ENCODE data around the gene NT5M. TPM values are rescaled to one million over a fixed set of nuclear protein-coding genes. Genes with fewer than 3 reads are reported as not detected.

NT5M gene
- total RNA-seq, 2 experiments from 2014 or later: 5.5 to 7.6 TPM

- ChIA-PET POLR2A (no interaction called here), CTCF (interaction anchor here (1.1 kb wide), 1 partner anchor 149 kb away, joined by 4 read pairs; no protein-coding TSS in a partner anchor)
- Mint-ChIP-seq H3K4me1 (no peaks in the 10 kb centered on the region), H3K27me3 (no peaks in the 10 kb centered on the region), H3K4me3 (no peak overlapping the region), H3K36me3 (ENCODE audit: low read depth) (no peaks in the 10 kb centered on the region), H3K9me3 (no peaks in the 10 kb centered on the region), H3K27ac (no peak overlapping the region)
- no peak for DNase-seq
Measured at GRCh38 chr17:17347956-17348871, 45.0 kb downstream of the NT5M start.

DNA sequence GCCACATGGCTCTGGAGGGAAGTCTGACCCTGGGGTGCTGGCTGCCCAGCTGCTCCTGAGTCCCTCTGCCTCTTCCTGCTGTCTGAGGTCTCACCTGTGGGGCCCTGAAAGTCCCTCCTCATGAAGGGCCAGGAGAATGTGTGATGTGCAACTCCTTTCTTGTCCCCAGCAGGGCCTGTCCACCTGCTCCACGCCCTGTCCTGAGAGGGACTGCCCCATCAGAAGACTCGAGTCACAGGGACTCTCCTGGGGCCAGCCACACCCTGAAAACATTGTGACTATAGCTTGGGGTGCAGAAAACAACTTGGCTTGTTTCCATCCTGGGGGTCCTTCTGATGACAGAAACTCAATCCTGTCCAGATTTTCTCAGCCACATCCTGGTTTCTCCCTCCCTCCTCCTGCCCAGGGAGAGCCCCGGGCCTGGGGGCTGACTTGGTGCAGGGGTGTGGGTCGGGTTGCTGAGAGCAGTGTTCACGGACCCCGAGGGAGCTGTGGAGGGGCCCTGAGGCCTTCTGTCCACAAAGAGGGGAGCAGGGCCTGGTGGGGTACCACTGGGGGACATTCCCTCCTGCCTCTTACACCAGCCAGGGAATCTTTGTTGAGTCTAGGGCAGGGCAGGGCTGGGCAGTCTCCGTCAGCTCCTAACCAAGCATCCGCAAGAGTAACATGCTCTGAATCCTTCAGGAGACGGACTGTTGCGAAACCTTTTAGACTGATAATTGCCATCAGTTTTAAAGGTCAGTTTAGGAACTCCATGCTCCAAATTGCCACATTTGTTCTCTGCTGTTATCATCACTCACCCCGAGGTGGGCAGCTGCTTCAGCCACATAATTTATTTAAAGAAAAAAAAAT, 45.9 kb downstream of the NT5M start:
- CTCF ChIA-PET: interaction anchor here (1.1 kb wide), 1 partner anchor 148 kb away, joined by 4 read pairs; no protein-coding TSS in a partner anchor
- no peak for DNase-seq
- no peaks in the 10 kb centered on the region for H3K4me1 Mint-ChIP-seq
- H3K4me3 Mint-ChIP-seq: no peak overlapping the region
- no peaks in the 10 kb centered on the region for H3K27me3 Mint-ChIP-seq
- no peak overlapping the region for H3K27ac Mint-ChIP-seq
- H3K36me3 Mint-ChIP-seq (ENCODE audit: low read depth): no peaks in the 10 kb centered on the region
- H3K9me3 Mint-ChIP-seq: no peaks in the 10 kb centered on the region
- POLR2A ChIA-PET: no interaction called here

DNA sequence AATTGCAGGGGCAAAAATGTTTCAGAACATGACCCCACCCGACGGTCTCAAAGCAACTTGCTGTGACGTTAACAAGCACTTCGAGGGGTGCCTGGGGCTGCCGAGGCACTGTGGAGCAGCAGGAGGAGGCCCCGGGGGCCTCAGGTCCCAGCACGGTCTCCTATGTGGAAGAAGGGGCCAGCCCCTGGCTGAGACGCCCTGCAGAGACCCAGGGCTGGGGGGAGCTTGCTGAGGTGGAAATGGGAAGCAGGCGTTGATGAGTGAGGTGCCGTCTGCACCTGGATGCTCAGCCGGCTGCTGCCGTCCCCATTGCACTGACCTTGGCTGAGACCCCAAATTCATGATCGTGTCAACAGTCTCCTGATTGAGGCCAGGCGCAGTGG, 46.5 kb downstream of the NT5M start:
- no peaks in the 10 kb centered on the region for H3K9me3 Mint-ChIP-seq
- no peak overlapping the region for H3K4me3 Mint-ChIP-seq
- H3K27me3 Mint-ChIP-seq: no peaks in the 10 kb centered on the region
- no peaks in the 10 kb centered on the region for H3K4me1 Mint-ChIP-seq
- ChIA-PET CTCF (interaction anchor here (1.2 kb wide), 1 partner anchor 292 kb away, joined by 3 read pairs; no protein-coding TSS in a partner anchor), POLR2A (no interaction called here)
- H3K27ac Mint-ChIP-seq: no peak overlapping the region
- no peaks in the 10 kb centered on the region for H3K36me3 Mint-ChIP-seq (ENCODE audit: low read depth)
- DNase-seq: no peak

DNA sequence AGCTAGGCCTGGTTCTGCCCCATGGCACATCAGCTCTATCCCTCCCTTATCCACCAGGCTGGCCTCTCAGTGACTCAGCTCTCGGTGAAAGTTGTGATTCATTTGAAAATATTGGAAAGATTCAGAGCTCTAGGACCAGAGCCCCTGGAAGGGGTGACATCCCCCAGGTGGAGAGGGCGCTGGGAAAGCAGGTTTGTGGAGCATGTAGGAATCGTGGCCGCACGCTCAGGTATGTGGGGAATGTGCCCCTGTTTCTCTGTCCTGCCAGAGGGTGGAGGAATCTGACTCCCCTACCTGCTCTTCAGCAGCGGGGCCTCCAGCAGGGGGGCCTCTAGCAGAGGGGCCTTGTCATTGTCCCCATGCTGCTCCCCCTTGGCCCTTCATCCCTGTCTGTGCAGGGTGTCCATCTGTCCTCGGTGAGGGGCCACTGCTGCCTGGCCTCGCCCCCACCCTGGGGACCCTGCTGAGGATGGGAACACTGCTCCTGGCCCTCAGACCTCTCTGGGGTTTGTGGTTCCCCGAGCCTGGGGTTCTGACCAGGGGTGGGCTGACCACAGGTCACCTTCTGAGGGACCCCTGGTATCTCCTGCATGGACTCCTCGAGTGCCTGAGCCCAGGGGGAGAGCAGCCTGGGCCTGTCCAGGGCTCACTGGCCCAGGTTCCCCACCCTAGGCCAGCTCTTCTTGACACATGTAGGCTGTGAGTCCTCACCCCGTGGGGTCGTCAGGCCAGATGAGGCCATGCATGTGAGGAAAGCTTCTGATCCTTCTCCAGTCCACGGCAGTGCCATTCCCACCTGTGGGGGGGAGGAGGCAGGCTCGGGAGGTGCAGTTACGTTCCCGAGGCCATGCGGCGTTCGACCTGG, 47.5 kb downstream of the NT5M start:
- ChIA-PET POLR2A (no interaction called here), CTCF (interaction anchor here (1.0 to 1.2 kb wide), 2 partner anchors 286 to 291 kb away, joined by 3 read pairs; no protein-coding TSS in a partner anchor)
- H3K9me3 Mint-ChIP-seq: no peaks in the 10 kb centered on the region
- no peak overlapping the region for H3K27ac Mint-ChIP-seq
- no peak overlapping the region for H3K4me3 Mint-ChIP-seq
- no peak for DNase-seq
- H3K36me3 Mint-ChIP-seq (ENCODE audit: low read depth): no peaks in the 10 kb centered on the region
- no peaks in the 10 kb centered on the region for H3K4me1 Mint-ChIP-seq
- no peaks in the 10 kb centered on the region for H3K27me3 Mint-ChIP-seq

- Mint-ChIP-seq H3K36me3 (ENCODE audit: low read depth) (no peaks in the 10 kb centered on the region), H3K27ac (no peak overlapping the region), H3K9me3 (no peaks in the 10 kb centered on the region), H3K4me1 (no peaks in the 10 kb centered on the region), H3K4me3 (no peak overlapping the region), H3K27me3 (no peaks in the 10 kb centered on the region)
- ChIA-PET POLR2A (no interaction called here), CTCF (interaction anchor here (1.0 kb wide), 1 partner anchor 286 kb away, joined by 3 read pairs; no protein-coding TSS in a partner anchor)
- no peak for DNase-seq
Measured at GRCh38 chr17:17351356-17351891, 48.3 kb downstream of the NT5M start.

- POLR2A ChIA-PET: no interaction called here
- H3K36me3 Mint-ChIP-seq (ENCODE audit: low read depth): no peaks in the 10 kb centered on the region
Measured at GRCh38 chr17:17351901-17352781, 49.0 kb downstream of the NT5M start.

DNA sequence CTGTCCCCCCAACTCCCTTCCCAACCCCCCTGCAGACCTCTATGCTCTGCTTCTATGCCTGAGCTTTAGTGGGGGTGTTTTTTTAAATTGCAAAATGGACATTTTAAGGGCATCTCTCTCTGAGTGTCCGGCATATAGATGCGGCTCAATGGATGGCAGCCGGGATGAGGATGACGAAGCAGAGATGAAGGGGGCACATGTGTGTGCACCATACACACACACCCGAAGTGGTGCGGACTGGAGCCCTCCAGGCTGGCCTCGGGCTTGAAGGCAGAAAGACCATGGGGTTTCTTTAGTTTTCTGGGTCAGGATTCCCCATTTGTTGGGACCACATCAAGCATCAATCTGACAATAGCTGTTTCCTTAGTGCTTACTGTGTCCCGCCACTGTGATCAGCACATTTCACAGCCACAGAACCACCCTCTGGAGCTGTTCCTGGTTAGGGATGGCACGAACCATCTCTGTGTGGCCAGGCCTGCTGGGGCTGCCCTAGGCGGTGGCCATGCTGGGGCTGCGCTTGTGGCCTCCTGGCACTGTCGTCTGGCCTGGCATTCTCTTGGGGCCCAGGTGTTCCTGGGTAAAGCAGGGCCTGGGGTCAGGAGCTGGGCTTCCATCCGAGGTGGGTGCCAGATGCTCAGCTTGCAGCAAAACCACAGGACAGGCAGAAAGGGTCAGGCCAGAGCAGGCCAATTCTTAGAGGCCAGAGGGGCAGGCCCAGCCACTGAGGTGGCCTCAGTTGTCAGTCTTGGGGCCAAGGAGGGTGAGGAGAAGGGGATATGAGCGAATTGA, 49.9 kb downstream of the NT5M start:
- ChIA-PET POLR2A (no interaction called here), CTCF (interaction anchor here (0.6 to 0.8 kb wide), 2 partner anchors 58 to 221 kb away, joined by 3 read pairs; no protein-coding TSS in a partner anchor)
- no peak for DNase-seq
- H3K4me1 Mint-ChIP-seq: no peaks in the 10 kb centered on the region
- H3K9me3 Mint-ChIP-seq: no peaks in the 10 kb centered on the region
- H3K27ac Mint-ChIP-seq: no peak overlapping the region
- no peak overlapping the region for H3K4me3 Mint-ChIP-seq
- no peaks in the 10 kb centered on the region for H3K27me3 Mint-ChIP-seq
- no peaks in the 10 kb centered on the region for H3K36me3 Mint-ChIP-seq (ENCODE audit: low read depth)

More at GRCh38 chr17:17351901-17352781, 49.0 kb downstream of the NT5M start:
- Mint-ChIP-seq H3K27me3 (no peaks in the 10 kb centered on the region), H3K27ac (no peak overlapping the region), H3K4me1 (no peaks in the 10 kb centered on the region), H3K9me3 (no peaks in the 10 kb centered on the region), H3K4me3 (no peak overlapping the region)
- no peak for DNase-seq
- CTCF ChIA-PET: interaction anchor here (0.6 to 1.0 kb wide), 3 partner anchors 57 to 285 kb away, joined by 3 to 4 read pairs (median 3); no protein-coding TSS in a partner anchor

DNA sequence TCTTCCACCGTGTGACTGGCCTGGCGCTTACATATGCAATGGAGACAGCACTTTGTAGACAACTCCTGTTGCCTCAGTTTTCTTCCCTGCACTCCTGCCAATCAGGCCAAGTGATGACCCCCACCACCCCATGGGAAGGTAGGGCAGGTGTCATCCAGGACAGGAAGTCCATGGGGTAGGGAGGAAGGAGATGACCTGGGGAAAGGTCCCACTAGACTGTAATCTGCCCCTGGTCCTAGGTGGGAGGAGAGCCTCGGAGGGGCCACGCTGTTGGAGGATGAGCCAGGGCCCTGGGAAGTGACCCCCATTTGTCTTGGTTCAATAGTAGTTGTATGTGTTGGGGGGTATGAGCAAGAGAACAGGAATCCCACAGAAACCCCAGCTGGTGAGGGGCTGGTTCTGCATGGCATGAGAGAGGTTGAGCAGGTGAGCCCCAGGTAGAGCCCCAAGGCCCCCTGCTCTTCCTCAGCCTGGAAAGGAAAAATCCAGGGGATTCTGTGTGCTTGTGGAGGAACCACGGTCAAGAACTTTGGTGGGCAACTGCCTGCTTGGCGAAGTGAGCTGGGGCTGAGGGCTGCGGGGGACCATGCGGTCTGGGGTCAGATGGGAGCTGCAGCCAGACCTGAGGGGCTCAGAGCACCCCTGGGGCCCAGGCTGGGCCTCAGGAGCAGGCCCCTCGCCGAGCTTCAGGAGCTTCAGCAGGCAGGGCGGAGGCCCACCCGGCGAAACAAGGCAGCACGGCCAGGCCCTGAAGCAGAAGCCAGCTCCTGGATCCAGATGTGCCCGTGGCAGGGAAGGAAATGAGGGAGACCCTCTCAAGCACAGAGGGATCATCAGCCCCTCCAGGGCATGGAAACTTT, 50.7 kb downstream of the NT5M start:
- H3K4me3 Mint-ChIP-seq: no peak overlapping the region
- H3K4me1 Mint-ChIP-seq: no peaks in the 10 kb centered on the region
- H3K27ac Mint-ChIP-seq: no peak overlapping the region
- peaks cover 3% of the 10 kb centered on the region for H3K27me3 Mint-ChIP-seq
- no peaks in the 10 kb centered on the region for H3K9me3 Mint-ChIP-seq
- no peaks in the 10 kb centered on the region for H3K36me3 Mint-ChIP-seq (ENCODE audit: low read depth)
- ChIA-PET CTCF (interaction anchor here (0.8 to 1.1 kb wide), 4 partner anchors 94 to 236 kb away, joined by 3 to 4 read pairs (median 4); no protein-coding TSS in a partner anchor), POLR2A (no interaction called here)
- no peak for DNase-seq

DNA sequence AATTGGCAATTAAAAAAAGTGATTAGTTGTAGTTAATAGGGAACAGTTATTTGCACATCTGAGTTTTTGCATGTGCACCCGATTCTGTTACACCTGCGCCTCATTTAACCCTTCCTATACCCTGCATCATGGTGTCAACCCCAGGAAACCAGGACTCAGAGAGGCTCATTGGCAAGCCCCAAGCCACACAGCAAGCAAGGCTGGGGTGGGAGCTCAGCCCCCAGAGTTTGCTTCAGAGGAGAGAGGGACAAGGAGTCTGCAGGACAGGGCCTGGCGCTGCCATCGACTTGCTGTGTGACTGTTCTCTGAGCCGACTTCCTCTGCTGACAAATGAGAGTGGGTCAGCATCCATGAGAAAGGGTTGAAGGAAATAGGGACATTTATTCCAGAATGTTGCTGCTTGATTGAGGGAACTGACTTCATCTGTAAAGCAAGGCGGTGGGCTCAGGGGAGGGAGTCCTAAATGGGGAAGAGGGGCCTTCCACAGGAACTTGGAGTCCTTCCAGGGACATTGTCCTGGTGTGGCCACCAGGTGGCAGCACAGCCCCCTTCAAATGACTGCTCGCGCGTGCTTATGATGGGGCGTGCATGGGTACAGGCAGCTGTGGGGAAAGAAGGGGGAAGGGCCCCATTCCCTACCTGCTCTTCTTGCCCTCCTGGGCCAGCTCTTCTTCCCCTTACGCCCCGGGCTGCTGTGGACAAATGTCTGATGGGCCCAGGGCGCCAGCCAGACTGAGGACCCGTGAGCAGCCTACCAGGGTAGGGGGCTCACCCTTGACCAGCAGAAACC, 51.6 kb downstream of the NT5M start:
- Mint-ChIP-seq H3K27me3 (peaks cover 6% of the 10 kb centered on the region), H3K4me1 (no peaks in the 10 kb centered on the region), H3K36me3 (ENCODE audit: low read depth) (no peaks in the 10 kb centered on the region), H3K9me3 (peaks cover 2% of the 10 kb centered on the region), H3K27ac (no peak overlapping the region), H3K4me3 (no peak overlapping the region)
- peak; percentile 80 for DNase-seq
- ChIA-PET POLR2A (no interaction called here), CTCF (interaction anchor here (0.7 to 2.9 kb wide), 14 partner anchors 10 to 309 kb away, joined by 3 to 16 read pairs (median 4); partner anchors contain the start of gene RASD1)

Measured in activated CD4-positive, alpha-beta T cell treated with anti-CD3 and anti-CD28 coated beads, Interleukin-2, amount 10 ng/mL, durations not matched to agents 7 days and 5 days (primary cell).